K562 (cell line): Measurements from ENCODE around the gene EGF. TPM values are rescaled to one million over a fixed set of nuclear protein-coding genes. Genes with fewer than 3 reads are reported as not detected.

Source experiments
- ARID3A ChIP-seq: IDR thresholded peaks from 2 replicates; pipeline ENCODE4 v1.6.1; 2012; ENCODE audit warnings: low read depth, low read length, improper control_type of control experiment, borderline replicate concordance
- DACH1 ChIP-seq: fragments of 450-650 bp; IDR thresholded peaks from 2 replicates; pipeline ENCODE4 v1.6.1; 2018; ENCODE audit not compliant: partially characterized antibody
- KLF13 ChIP-seq: fragments of 450-650 bp; IDR thresholded peaks from 2 replicates; pipeline ENCODE4 v1.6.1; 2016; ENCODE audit warnings: missing genetic modification characterization, low read depth, mild to moderate bottlenecking, missing compliant biosample characterization, moderate library complexity, borderline replicate concordance
- PKNOX1 ChIP-seq: fragments of 450-650 bp; IDR thresholded peaks from 2 replicates; pipeline ENCODE4 v1.6.1; 2016
- SMC3 ChIP-seq: conservative IDR thresholded peaks from 2 replicates; pipeline ENCODE4 v1.6.1; 2011; ENCODE audit warnings: low read depth, low read length, improper control_type of control experiment; ENCODE audit not compliant: insufficient read depth
- SREBF2 ChIP-seq: sonication (generic); formaldehyde crosslinking; IDR thresholded peaks from 2 replicates; pipeline ENCODE4 v1.4.0; 2020; ENCODE audit warnings: mild to moderate bottlenecking, missing genetic modification reagents
- STAG1 ChIP-seq: sonication (generic); formaldehyde crosslinking; IDR thresholded peaks from 2 replicates; pipeline ENCODE4 v1.5.0; 2020; ENCODE audit warnings: missing genetic modification reagents, borderline replicate concordance
- polyA plus RNA-seq, 8 experiments: library from polyadenylated mRNA; depleted of rRNA in 4 of 8; stranded (reverse) in 5 of 8; unstranded in 3 of 8; fragments of >200 nt; fragmentation: Nextera tagmentation in 2 of 8; fragmentation: Illumina TruSeq in 1 of 8; extraction: Ambion mirVana in 2 of 8; extraction: Trizol in 1 of 8; gene quantifications; 2 replicates each; pipeline versions ENCODE4 v1.2.1 to v1.2.3, GENCODE V29; 2011 to 2014; ENCODE audit warnings: inconsistent platforms in 1 of 8, missing spikeins in 1 of 8
- total RNA-seq, 7 experiments: library from RNA; depleted of rRNA in 6 of 7; stranded (reverse); fragments of >200 nt in 6 of 7; fragmentation: Illumina TruSeq in 2 of 7; extraction: Trizol in 2 of 7; gene quantifications; 2 replicates each; pipeline versions ENCODE4 v1.2.1 to v1.2.3, GENCODE V29; 2011 to 2021; ENCODE audit warnings: low replicate concordance in 1 of 7

Gene EGF
- total and polyA plus RNA-seq, 9 of the 15 experiments (the other 6 are each of a cell fraction or from before 2014, with no cell fraction given) = 0.32 to 3.1 (median 1.3) TPM

GRCh38 chr4:109998867-109999584 is 86.3 kb downstream of the EGF start (continued):
- TF ChIP-seq KLF13 (tag) (no peak), SMC3 (peak; percentile 75), ARID3A (0 out of 2 replicates have a peak, but pooled peaks have one; percentile 20), PKNOX1 (0 out of 2 replicates have a peak, but pooled peaks have one; percentile 17), SREBF2 (CRISPR knock-in tag) (no peak), DACH1 (no peak), STAG1 (CRISPR knock-in tag) (peak; percentile 59; the same call in 1 of the 2 replicates)
- TF ChIP-seq, all 486 proteins: peak for 9
